Adipocyte (in vitro differentiated cells): ENCODE measurements around the gene ULK4.
A peak's percentile ranks its signal among the peaks of the same experiment; 100 is the strongest.

Source experiments
- DNase-seq: peaks from one replicate; pipeline ENCODE4 v3.0.0-alpha.2; 2015; ENCODE audit warnings: low read depth
- H3K27me3 ChIP-seq: replicated peaks from 2 replicates; pipeline ENCODE4 v1.7.0; 2013; ENCODE audit warnings: mild to moderate bottlenecking, low read length, moderate library complexity; ENCODE audit not compliant: control insufficient read depth, insufficient read depth
- H3K36me3 ChIP-seq: 2 replicates; pipeline ENCODE4 v1.7.0; 2013; ENCODE audit warnings: low read length, mild to moderate bottlenecking, moderate library complexity; ENCODE audit not compliant: control insufficient read depth, insufficient read depth, severe bottlenecking
- H3K4me1 ChIP-seq: 2 replicates; pipeline ENCODE4 v1.7.0; 2013; ENCODE audit warnings: mild to moderate bottlenecking, low read length, moderate library complexity; ENCODE audit not compliant: control insufficient read depth, insufficient read depth
- H3K4me3 ChIP-seq: 2 replicates; pipeline ENCODE4 v1.7.0; 2013; ENCODE audit warnings: mild to moderate bottlenecking, low read length, moderate library complexity
- H3K9ac ChIP-seq: 2 replicates; pipeline ENCODE4 v1.7.0; 2013; ENCODE audit warnings: mild to moderate bottlenecking, low read length, moderate library complexity
- H3K9me3 ChIP-seq: 2 replicates; pipeline ENCODE4 v1.7.0; 2013; ENCODE audit warnings: mild to moderate bottlenecking, low read length, moderate library complexity; ENCODE audit not compliant: control insufficient read depth

ULK4 gene

GRCh38 chr3:41339758-41340157 is 622.1 kb downstream of the ULK4 start:
- H3K4me1 ChIP-seq, result no peaks in the 10 kb centered on the region
- no peak for DNase-seq
- H3K4me3 ChIP-seq, result no peak overlapping the region
- no peaks in the 10 kb centered on the region for H3K9me3 ChIP-seq
- no peaks in the 10 kb centered on the region for H3K27me3 ChIP-seq
- no peaks in the 10 kb centered on the region for H3K36me3 ChIP-seq
- H3K9ac ChIP-seq, result no peak overlapping the region

- Histone ChIP-seq H3K9ac (no peak overlapping the region), H3K36me3 (no peaks in the 10 kb centered on the region), H3K9me3 (no peaks in the 10 kb centered on the region), H3K27me3 (no peaks in the 10 kb centered on the region), H3K4me3 (no peak overlapping the region), H3K4me1 (no peaks in the 10 kb centered on the region)
- DNase-seq, result peak; percentile 29
Observed at GRCh38 chr3:41338276-41338675, 623.6 kb downstream of the ULK4 start.

DNA sequence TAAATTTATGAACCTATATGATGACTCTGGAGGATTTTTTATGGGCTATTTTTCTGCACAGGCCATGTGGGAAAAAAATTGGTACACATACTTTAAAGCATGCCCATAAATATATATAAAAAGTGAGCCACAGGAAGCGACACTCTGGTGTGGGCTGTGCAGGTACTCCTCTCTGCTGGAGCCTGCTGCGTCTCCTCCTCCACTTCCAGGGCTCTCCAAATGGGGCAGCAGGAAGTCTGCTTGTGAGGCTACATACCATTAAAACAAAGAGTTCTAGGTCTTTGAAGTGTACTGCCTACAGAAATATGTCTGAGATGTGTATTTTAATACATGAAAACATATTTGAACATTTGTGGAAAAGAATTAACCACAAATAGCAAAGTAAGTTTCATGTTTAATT is 627.5 kb downstream of the ULK4 start:
- Histone ChIP-seq H3K4me1 (peaks cover 15% of the 10 kb centered on the region), H3K9me3 (no peaks in the 10 kb centered on the region), H3K27me3 (no peaks in the 10 kb centered on the region), H3K36me3 (no peaks in the 10 kb centered on the region), H3K4me3 (no peak overlapping the region), H3K9ac (no peak overlapping the region)
- DNase-seq, result no peak

DNA sequence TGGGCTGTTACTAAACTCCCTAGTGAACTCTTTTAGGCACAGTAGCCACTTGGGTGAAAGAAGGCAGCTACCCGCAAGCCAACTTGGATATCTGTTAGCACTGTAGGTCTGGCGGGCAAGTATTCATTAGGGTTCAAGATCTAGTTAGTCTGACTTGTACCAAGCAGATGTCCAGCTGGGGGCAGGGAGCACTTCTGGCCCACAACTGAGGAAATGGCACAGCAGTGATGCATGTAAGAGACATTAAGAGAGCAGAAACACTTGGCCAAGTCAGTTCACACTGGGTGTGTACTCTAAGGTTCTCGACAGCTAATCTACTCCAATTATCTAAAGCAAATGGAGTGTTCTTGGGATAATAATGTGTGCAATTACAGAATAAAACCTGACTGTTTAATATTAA is 630.9 kb downstream of the ULK4 start:
- DNase-seq, result no peak
- Histone ChIP-seq H3K4me3 (no peak overlapping the region), H3K9me3 (no peaks in the 10 kb centered on the region)

DNA sequence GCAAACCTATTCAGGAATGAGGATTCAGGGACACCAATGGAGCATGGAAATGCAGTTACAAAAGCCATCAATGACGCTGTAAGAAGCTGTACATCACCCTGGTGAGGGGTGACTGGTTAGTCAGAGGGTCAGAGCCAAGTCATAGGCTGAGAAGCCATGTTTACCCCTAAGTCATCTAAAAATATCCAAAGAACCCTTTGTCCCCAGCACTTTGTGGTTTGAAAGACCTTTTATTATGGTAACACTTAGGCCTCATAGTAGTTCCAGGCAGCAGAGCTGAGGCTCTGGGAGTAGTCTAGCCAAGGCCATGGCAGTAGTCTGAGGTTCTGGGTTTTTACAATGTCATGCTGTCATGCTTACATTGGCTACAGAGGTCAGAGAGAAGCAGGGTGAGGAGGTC is 631.4 kb downstream of the ULK4 start:
- H3K9ac ChIP-seq, result no peak overlapping the region
- no peaks in the 10 kb centered on the region for H3K9me3 ChIP-seq
- H3K27me3 ChIP-seq, result no peaks in the 10 kb centered on the region
- peaks cover 28% of the 10 kb centered on the region for H3K4me1 ChIP-seq
- no peak overlapping the region for H3K4me3 ChIP-seq
- H3K36me3 ChIP-seq, result no peaks in the 10 kb centered on the region
- DNase-seq, result no peak

More for the DNA sequence above, 630.9 kb downstream of the ULK4 start:
- Histone ChIP-seq H3K36me3 (no peaks in the 10 kb centered on the region), H3K4me1 (peaks cover 28% of the 10 kb centered on the region), H3K27me3 (no peaks in the 10 kb centered on the region), H3K9ac (no peak overlapping the region)

- no peaks in the 10 kb centered on the region for H3K27me3 ChIP-seq
- no peak for DNase-seq
- no peaks in the 10 kb centered on the region for H3K9me3 ChIP-seq
Observed at GRCh38 chr3:41329881-41330280, 632.0 kb downstream of the ULK4 start.

GRCh38 chr3:41328926-41329325 is 633.0 kb downstream of the ULK4 start:
- Histone ChIP-seq H3K9me3 (no peaks in the 10 kb centered on the region), H3K4me1 (peaks cover 28% of the 10 kb centered on the region), H3K27me3 (no peaks in the 10 kb centered on the region), H3K36me3 (no peaks in the 10 kb centered on the region), H3K9ac (no peak overlapping the region), H3K4me3 (no peak overlapping the region)
- DNase-seq, result peak; percentile 30

More at GRCh38 chr3:41329881-41330280, 632.0 kb downstream of the ULK4 start:
- no peaks in the 10 kb centered on the region for H3K36me3 ChIP-seq
- peaks cover 28% of the 10 kb centered on the region for H3K4me1 ChIP-seq
- no peak overlapping the region for H3K9ac ChIP-seq
- H3K4me3 ChIP-seq, result no peak overlapping the region

- H3K4me3 ChIP-seq, result no peak overlapping the region
- H3K9me3 ChIP-seq, result no peaks in the 10 kb centered on the region
- DNase-seq, result no peak
- H3K27me3 ChIP-seq, result no peaks in the 10 kb centered on the region
- H3K4me1 ChIP-seq, result peaks cover 28% of the 10 kb centered on the region
- no peak overlapping the region for H3K9ac ChIP-seq
- no peaks in the 10 kb centered on the region for H3K36me3 ChIP-seq
Observed at GRCh38 chr3:41327718-41328117, 634.2 kb downstream of the ULK4 start.

DNA sequence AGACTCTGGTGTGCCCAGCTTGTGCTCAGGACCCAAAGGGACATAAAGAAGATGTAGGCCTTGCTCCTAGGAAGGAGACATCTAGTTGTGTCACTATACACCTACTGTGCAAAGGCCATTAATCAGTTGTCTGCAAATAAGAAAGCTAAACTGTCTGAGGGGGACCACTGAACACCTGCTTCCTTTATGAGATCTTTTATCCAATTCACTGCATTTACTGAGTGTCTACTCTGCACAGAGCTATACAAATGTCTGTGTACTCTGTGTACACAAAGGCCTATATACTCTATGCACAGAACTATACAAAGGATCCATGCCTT is 637.8 kb downstream of the ULK4 start:
- no peaks in the 10 kb centered on the region for H3K36me3 ChIP-seq
- no peak overlapping the region for H3K9ac ChIP-seq
- H3K4me3 ChIP-seq, result no peak overlapping the region
- no peaks in the 10 kb centered on the region for H3K27me3 ChIP-seq
- peaks cover 10% of the 10 kb centered on the region for H3K4me1 ChIP-seq
- no peaks in the 10 kb centered on the region for H3K9me3 ChIP-seq
- DNase-seq, result no peak

GRCh38 chr3:41323467-41324155 is 638.3 kb downstream of the ULK4 start:
- H3K4me1 ChIP-seq, result peaks cover 7% of the 10 kb centered on the region
- DNase-seq, result peak; percentile 3
- no peaks in the 10 kb centered on the region for H3K27me3 ChIP-seq
- no peaks in the 10 kb centered on the region for H3K36me3 ChIP-seq
- H3K9ac ChIP-seq, result no peak overlapping the region
- H3K4me3 ChIP-seq, result no peak overlapping the region
- H3K9me3 ChIP-seq, result no peaks in the 10 kb centered on the region

GRCh38 chr3:41321642-41321980 is 640.3 kb downstream of the ULK4 start:
- Histone ChIP-seq H3K36me3 (no peaks in the 10 kb centered on the region), H3K9ac (no peak overlapping the region), H3K4me1 (peaks cover 8% of the 10 kb centered on the region), H3K4me3 (no peak overlapping the region), H3K9me3 (no peaks in the 10 kb centered on the region), H3K27me3 (no peaks in the 10 kb centered on the region)
- no peak for DNase-seq

DNA sequence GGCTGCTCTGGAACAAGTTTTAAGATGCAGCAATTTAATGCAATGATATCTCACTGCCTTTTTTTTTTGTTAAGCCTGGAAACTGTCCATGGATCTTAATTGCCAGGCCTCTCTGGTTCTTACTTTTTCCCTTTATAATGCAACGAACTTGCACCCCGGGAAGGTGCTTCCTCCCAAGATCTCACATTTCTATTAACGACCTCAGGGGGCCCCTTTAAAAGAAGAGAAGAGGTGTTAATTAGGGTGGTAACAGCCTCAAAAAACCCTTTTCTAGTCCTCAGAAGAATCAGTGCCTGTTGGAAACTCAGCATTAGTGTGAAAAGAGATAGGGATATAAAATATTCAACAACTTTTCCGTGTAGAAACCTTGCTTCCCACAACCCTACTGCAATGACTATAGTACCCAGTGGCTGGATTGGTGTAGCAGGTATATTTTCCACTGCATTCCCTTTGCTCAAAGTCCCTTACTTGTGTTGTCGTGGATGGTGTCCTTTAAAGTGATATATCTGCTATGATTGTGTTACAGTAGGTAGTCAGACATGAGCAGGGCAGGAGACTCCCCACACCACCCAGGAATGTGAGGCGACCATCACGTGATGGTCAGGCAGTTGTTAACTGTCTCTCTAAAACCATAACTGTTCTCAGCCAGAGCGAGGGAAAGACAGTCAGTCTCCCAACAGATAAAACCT is 640.8 kb downstream of the ULK4 start:
- H3K4me1 ChIP-seq, result peaks cover 8% of the 10 kb centered on the region
- no peaks in the 10 kb centered on the region for H3K27me3 ChIP-seq
- no peaks in the 10 kb centered on the region for H3K36me3 ChIP-seq
- H3K4me3 ChIP-seq, result no peak overlapping the region
- DNase-seq, result no peak
- H3K9ac ChIP-seq, result no peak overlapping the region
- no peaks in the 10 kb centered on the region for H3K9me3 ChIP-seq
